PFSK-1 (cell line): ENCODE measurements around the gene KCNIP1.

ENCODE experiments used
- FOXP2 ChIP-seq: optimal IDR thresholded peaks from 2 replicates; pipeline ENCODE3; 2011; ENCODE audit warnings: borderline replicate concordance, control low read depth, inconsistent platforms; ENCODE audit not compliant: insufficient read depth; ENCODE audit errors: extremely low read length, extremely low read depth
- POLR2AphosphoS5 ChIP-seq: IDR thresholded peaks from 2 replicates; pipeline ENCODE4 v1.6.1; 2012; ENCODE audit warnings: low read depth, mild to moderate bottlenecking, control low read depth, low read length, moderate library complexity
- SIN3A ChIP-seq: IDR thresholded peaks from 2 replicates; pipeline ENCODE4 v1.6.1; 2012; ENCODE audit warnings: mild to moderate bottlenecking, low read length, moderate library complexity, borderline replicate concordance; ENCODE audit not compliant: insufficient read depth
- TAF1 ChIP-seq: IDR thresholded peaks from 2 replicates; pipeline ENCODE4 v1.6.1; 2012; ENCODE audit warnings: low read length, control low read depth, borderline replicate concordance; ENCODE audit not compliant: insufficient read depth
- TF ChIP-seq, protein P1 (sequence below), 2 experiments: IDR thresholded peaks; 2 replicates each; pipeline versions ENCODE4 v1.6.1 to v1.8.0; 2011 to 2012; ENCODE audit warnings: low read depth in 2 of 2, low read length in 2 of 2, control low read depth in 1 of 2, inconsistent platforms in 1 of 2, mild to moderate bottlenecking in 1 of 2, moderate library complexity in 1 of 2; ENCODE audit not compliant: insufficient read depth in 1 of 2

Gene KCNIP1

DNA sequence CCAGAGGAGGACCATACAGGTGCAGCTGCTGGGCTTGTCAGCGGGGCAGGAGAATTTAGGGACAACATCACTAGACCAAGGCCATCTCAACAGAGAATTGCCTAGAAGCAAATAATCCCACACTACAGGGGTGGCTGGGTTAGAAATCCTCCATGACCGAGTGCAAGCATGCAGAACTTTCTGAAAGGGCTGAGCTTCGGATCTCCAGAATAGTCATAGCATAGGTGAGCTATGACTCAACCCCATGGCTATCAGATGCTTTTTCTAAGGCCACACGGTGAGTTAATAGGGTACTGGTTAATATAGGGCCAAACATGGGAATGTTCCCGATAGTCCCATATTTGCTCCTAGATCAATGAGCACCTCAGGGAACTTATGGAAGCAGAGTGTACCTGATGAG, 4.2 kb downstream of the KCNIP1 start:
- TF ChIP-seq POLR2AphosphoS5 (no peak), FOXP2 (no peak), SIN3A (no peak), TAF1 (no peak)
- TF ChIP-seq, protein P1, sequence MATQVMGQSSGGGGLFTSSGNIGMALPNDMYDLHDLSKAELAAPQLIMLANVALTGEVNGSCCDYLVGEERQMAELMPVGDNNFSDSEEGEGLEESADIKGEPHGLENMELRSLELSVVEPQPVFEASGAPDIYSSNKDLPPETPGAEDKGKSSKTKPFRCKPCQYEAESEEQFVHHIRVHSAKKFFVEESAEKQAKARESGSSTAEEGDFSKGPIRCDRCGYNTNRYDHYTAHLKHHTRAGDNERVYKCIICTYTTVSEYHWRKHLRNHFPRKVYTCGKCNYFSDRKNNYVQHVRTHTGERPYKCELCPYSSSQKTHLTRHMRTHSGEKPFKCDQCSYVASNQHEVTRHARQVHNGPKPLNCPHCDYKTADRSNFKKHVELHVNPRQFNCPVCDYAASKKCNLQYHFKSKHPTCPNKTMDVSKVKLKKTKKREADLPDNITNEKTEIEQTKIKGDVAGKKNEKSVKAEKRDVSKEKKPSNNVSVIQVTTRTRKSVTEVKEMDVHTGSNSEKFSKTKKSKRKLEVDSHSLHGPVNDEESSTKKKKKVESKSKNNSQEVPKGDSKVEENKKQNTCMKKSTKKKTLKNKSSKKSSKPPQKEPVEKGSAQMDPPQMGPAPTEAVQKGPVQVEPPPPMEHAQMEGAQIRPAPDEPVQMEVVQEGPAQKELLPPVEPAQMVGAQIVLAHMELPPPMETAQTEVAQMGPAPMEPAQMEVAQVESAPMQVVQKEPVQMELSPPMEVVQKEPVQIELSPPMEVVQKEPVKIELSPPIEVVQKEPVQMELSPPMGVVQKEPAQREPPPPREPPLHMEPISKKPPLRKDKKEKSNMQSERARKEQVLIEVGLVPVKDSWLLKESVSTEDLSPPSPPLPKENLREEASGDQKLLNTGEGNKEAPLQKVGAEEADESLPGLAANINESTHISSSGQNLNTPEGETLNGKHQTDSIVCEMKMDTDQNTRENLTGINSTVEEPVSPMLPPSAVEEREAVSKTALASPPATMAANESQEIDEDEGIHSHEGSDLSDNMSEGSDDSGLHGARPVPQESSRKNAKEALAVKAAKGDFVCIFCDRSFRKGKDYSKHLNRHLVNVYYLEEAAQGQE (IDR thresholded peaks at IDR 0.05; ENCODE audit: insufficient read depth in 1 of 2, low read depth in 2 of 2, low read length in 2 of 2): no peak

DNA sequence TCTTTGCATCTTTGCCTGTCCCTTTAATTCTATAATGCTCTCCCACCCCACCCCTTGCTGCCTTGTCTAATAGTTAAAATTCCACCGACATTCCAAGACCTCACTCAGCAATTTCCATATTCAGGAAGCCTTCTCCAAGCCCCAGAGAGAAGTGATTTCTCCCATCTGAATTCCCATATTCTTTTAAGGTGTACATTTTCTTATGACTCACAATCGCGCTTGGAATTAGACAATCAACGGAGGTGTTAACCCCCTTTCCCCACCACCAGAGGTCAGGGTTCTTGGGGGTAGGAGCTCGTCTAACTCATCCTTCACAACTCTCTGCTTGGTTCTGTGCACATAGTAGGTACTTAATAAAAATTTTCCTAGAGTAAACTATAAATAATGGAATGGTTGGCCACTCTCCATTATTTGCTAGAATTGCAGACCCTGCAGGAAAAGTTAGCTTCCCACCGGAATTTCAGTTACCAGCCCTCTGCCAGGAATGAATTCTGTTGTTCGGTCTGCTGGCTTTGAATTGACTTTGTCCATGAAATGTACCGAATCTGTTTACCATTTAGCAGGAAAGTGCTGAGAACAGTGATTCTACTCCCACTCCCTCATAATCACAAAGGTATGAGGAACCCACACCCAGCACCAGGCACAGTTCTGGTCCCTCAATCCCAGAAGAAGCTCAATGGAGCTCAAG, 5.0 kb downstream of the KCNIP1 start:
- TF ChIP-seq TAF1 (no peak), SIN3A (no peak), POLR2AphosphoS5 (no peak), FOXP2 (no peak)
- TF ChIP-seq, protein P1 (IDR thresholded peaks at IDR 0.05; ENCODE audit: insufficient read depth in 1 of 2, low read depth in 2 of 2, low read length in 2 of 2): no peak

DNA sequence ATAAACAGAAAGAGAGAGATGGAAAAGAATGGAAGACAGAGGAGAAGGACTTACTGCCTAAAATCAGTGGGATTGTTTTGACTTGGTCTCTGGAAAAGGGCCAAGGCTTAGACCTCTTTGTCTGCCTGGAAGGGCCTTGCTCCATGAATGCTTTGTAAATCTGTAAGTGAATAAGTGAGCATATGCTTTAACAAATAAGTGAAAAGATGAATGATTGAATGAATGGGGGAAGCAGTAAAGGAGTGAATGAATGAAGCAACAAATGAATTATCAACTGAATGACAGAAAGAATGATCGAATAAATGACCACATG, 5.5 kb downstream of the KCNIP1 start:
- TF ChIP-seq SIN3A: no peak
- TF ChIP-seq FOXP2: no peak
- TF ChIP-seq TAF1: no peak

DNA sequence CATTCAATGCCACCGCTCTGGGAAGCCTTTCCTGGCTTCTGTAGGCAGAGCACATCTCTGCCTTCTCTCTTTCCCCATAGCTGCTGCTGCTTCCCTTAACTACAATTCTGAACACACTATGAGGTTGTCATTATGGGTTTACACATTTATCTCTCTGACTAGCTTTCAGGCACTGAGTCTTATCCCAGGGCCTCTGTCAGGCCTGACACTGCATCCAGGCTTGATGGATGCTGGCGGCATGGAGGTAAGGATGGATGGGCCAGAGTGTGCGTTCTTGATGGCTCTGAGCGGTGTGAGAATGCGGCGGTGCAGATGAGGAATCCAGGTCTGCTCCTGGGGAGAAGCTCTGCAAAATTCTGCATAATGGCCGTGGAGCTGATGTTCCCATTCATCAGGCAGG, 6.3 kb downstream of the KCNIP1 start:
- TF ChIP-seq FOXP2: no peak
- no peak for TF ChIP-seq SIN3A
- no peak for TF ChIP-seq POLR2AphosphoS5
- no peak for TF ChIP-seq TAF1

DNA sequence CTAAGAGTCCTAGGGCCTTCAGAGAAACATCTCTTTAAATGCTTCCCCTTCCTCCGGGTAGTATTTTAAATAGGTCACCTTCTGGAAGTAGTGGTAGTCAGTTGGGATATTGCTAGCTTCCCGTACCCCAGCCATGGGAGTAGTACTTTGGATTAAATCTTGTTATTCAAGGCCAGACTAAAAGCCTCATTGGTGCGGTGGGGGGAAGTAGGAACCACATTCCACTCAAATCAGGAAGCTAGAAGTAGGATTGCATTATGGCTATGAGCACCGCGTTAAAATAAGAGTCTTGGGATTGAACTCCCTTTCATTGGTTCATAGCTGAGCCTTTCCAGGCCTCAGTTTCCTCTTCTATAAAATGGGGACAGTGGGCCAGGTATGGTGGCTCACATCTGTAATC, 6.7 kb downstream of the KCNIP1 start:
- TF ChIP-seq TAF1 (no peak), SIN3A (no peak), POLR2AphosphoS5 (no peak), FOXP2 (no peak)
- TF ChIP-seq, protein P1 (IDR thresholded peaks at IDR 0.05; ENCODE audit: insufficient read depth in 1 of 2, low read depth in 2 of 2, low read length in 2 of 2): no peak

DNA sequence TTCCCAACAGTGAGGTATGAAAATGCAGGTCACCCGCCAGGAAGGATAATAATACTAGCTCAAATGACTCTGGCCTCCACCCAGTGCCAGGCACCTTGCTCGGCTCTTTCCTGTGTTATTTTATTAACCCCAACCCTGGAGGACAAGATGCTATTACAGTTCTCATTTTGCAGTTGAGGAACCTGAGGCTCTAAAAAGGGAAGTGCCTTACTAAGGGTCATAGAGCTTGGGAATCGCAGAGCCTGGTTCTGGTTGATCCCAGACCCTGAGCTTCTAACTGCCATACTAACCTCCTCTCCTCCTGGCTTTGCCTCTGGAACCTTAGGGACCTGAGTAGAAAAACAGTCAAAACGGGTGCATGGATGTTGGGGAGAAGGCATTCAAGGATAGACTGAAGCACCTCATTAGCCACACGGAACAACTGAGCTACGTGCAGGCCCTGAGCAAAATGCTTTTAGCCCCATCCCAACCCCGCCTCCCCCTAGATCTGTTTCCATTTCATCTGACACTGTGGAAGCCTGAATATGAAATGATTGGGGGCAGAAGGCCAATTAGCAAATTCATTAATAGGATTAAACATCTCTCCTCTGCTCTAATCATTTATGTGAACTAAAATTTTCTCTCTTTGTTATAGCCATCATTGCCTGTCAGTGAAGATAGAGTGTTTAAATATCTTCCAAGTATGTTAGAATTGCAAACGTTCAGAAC, 7.9 kb downstream of the KCNIP1 start:
- TF ChIP-seq FOXP2 (no peak), TAF1 (no peak), SIN3A (no peak)
- TF ChIP-seq, protein P1 (IDR thresholded peaks at IDR 0.05; ENCODE audit: insufficient read depth in 1 of 2, low read depth in 2 of 2, low read length in 2 of 2): no peak
